Prostate gland (tissue), 2 donors: ENCODE data around the gene STAT5A.

Experiments
- POLR2A ChIP-seq: fragments of 450-650 bp; IDR thresholded peaks from one replicate; pipeline ENCODE4 v1.6.1; 2016; ENCODE audit warnings: antibody characterized with exemption, mild to moderate bottlenecking
- TF ChIP-seq, protein P1 (sequence below), 4 experiments: fragments of 200-600 bp in 2 of 4; fragments of 450-650 bp in 2 of 4; sonication (generic) in 2 of 4; IDR thresholded peaks; 1 replicate in 3 of 4; 2 replicates in 1 of 4; pipeline ENCODE4 v1.5.1; 2016 to 2019; ENCODE audit warnings: antibody characterized with exemption in 4 of 4, mild to moderate bottlenecking in 2 of 4, moderate library complexity in 2 of 4

DNA sequence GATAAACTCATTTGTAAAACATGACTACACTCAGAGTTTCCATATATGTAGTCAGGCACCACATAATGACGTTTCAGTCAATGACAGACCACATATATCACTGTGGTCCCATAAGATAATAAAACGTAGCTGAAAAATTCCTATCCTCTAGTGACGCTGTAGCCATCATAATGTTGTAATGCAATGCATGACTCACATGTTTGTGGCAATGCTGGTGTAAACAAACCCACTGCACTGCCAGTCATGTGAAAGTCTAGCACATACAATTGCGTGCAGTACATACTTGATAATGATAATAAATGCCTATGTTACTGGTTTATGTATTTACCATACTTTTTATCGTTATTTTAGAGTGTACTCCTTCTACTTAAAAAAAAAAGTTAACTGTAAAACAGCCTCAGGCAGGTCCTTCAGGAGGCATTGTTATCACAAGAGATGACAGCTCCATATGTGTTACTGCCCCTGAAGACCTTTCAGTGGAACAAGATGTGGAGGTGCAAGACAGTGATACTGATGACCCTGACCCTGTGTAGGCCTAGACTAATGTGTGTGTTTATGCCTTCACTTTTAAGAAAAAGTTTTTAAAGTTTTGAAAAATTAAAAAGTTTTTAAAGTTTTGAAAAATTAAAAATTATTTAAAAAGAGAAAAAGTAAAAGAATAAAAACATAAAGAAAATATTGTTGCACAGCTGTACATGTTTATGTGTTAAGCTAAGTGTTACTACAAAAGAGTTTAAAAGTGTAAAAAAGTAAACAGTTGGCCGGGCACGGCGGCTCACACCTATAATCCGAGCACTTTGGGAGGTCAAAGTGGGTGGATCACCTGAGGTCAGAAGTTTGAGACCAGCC, 21.2 kb upstream of the STAT5A start:
- TF ChIP-seq, protein P1, sequence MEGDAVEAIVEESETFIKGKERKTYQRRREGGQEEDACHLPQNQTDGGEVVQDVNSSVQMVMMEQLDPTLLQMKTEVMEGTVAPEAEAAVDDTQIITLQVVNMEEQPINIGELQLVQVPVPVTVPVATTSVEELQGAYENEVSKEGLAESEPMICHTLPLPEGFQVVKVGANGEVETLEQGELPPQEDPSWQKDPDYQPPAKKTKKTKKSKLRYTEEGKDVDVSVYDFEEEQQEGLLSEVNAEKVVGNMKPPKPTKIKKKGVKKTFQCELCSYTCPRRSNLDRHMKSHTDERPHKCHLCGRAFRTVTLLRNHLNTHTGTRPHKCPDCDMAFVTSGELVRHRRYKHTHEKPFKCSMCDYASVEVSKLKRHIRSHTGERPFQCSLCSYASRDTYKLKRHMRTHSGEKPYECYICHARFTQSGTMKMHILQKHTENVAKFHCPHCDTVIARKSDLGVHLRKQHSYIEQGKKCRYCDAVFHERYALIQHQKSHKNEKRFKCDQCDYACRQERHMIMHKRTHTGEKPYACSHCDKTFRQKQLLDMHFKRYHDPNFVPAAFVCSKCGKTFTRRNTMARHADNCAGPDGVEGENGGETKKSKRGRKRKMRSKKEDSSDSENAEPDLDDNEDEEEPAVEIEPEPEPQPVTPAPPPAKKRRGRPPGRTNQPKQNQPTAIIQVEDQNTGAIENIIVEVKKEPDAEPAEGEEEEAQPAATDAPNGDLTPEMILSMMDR (IDR thresholded peaks at IDR 0.05), result no peak
- TF ChIP-seq POLR2A, result no peak
